DMS53 treated with DMSO at 0.1 percent for 48 hours (cell line): ENCODE measurements around the gene SIDT2.
"Not testable (repeated sequence)": the region's sequence is repeated elsewhere in the genome, so short reads cannot be mapped to it uniquely, and the experiment has no call there.

Source experiments
- DNase-seq: peaks from one replicate; lab custom pipeline; 2025; ENCODE audit not compliant: unreplicated experiment; lab: John Stamatoyannopoulos, UW

The SIDT2 gene

GRCh38 chr11:117202386-117203068 is 24.0 kb downstream of the SIDT2 start:
- DNase-seq, result no peak

DNA sequence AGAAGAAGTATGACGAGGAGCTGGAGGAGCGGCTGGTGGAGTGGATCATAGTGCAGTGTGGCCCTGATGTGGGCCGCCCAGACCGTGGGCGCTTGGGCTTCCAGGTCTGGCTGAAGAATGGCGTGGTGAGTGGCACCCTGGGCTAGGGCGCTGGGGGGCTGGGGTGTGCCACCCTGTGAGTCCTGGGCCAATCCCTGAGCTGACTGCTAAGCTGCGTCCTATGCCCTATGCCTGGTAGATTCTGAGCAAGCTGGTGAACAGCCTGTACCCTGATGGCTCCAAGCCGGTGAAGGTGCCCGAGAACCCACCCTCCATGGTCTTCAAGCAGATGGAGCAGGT is 24.5 kb downstream of the SIDT2 start:
- no peak for DNase-seq

- no peak for DNase-seq
These were observed 25.9 kb downstream of the SIDT2 start for GRCh38 chr11:117204283-117205080.

DNA sequence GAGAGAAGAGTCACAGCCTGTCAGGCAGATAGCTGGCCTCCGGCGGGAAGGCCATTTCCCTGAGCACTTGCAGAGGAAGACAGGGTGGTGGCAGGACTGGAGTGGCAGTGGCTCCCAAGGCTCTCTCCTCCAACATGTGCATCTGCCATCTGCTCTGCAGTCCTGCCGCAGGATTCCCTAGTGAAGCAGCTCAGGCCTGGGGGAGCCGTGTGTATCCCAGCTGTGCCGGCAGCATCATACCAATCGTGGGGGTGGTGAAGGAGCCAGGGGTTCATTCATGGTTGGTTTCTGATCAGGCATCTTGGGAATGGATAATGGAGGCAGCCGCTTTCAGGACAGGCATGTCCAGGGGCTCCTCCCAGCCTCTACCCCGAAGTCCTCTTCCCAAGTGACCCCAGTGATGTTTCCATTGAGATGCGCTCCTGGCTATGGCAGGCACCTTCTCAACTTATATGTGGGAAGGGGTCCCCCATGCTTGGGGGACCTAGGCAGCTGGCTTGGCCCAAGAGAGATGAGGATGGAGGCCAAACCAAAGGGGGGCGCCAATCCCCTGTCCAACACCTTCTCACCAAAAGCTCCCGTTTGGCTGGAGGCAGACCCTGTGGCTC is 26.8 kb downstream of the SIDT2 start:
- DNase-seq, result no peak

GRCh38 chr11:117206111-117206510 is 27.6 kb downstream of the SIDT2 start:
- DNase-seq, result not testable (repeated sequence)

DNA sequence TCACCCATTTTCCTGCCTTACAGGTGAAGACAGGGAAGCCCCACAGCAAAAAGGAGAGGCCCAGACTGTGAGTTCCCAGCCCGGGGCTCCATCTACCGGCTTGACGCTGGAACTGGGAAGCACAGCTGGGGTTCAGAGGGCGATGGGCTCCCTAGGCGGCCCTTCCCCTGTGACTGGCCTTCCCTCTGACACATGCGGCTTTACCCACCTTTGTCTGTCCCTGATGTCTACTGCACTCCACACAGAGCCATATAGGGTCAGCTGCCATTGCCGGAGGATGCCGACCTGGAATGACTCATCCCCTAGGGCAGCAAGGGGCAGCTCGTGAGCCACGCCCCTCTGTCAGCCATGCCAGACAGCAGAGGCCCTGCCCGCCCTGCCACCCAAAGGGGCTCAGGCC is 28.3 kb downstream of the SIDT2 start:
- not testable (repeated sequence) for DNase-seq

- DNase-seq, result not testable (repeated sequence)
These were observed 28.9 kb downstream of the SIDT2 start for GRCh38 chr11:117207481-117207880.

- not testable (repeated sequence) for DNase-seq
These were observed 30.2 kb downstream of the SIDT2 start for GRCh38 chr11:117208710-117209109.

DNA sequence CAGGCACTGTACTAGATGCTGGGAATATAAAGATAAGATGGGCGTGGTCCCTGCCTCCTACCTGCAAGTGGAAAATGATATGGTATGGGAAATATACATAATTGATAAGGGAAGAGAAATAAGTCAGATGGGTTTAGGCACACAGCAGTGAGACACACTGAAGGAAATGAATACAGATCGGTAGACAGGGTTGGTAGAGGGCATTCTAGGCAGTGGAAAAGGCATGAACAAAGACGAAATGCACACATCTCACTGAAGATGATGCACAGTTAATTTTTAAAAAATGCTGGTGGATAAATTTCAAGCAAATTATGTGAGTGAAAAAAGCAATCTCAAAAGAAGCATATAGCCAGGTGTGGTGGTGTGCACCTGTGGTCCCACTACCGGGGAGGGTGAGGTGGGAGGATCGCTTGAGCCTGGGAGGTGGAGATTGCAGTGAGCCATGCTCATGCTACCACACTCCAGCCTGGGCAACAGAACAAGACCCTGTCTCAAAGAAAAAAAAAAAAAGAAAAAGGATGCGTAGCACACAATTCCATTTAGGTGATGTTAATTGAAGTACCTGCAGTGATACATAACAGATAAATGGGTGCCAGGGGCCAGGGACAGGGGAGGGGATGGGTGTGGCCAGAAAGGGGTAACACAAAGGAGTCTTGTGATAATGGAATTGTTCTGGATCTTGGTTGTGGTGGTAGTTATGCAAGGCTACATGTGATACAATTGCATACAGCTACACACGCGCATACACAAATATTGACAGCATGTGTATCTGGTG is 31.0 kb downstream of the SIDT2 start:
- not testable (repeated sequence) for DNase-seq

GRCh38 chr11:117210620-117211019 is 32.1 kb downstream of the SIDT2 start:
- DNase-seq, result no peak

- no peak for DNase-seq
These were observed 34.3 kb downstream of the SIDT2 start for GRCh38 chr11:117212697-117213355.

GRCh38 chr11:117214404-117215110 is 36.0 kb downstream of the SIDT2 start:
- no peak for DNase-seq

- DNase-seq, result no peak
These were observed 38.9 kb downstream of the SIDT2 start for GRCh38 chr11:117217141-117218084.

DNA sequence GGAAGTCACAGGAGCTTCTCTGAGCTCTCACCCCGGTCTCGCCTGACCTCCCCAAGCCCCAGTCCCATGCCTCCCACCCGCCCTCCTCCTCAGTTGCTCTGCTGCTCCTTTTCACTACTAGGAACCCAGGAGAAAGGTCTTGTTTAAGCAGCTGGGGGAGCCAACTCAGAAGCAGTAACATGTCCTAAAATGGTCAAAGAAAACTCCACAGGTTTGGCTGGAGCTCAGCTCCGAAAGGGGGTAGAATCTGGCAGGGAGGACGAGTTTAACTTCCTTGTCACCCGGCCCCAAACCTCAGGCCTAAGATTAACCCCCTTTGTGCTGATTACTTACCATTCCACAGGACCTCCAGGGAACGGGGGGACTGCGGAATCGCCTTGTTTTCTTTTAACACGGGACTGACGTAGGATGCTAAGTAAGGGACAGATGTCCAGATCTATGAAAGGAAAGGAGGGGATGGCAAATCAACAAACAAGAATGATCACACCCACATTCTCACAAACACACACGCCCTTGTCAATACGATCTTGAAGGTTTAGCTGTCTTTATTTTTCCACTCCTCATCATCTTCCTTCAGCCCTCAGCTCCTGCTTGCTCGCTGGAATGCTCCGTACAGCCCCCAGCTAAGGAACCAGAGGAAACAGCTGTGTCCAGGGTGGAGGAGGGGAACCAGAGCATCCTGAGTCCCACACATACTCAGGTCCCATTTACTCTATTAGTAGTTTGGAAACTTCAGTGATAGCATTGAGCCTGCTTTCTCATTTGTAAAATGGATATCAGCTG is 39.8 kb downstream of the SIDT2 start:
- no peak for DNase-seq

GRCh38 chr11:117219001-117219400 is 40.5 kb downstream of the SIDT2 start:
- DNase-seq, result no peak

DNA sequence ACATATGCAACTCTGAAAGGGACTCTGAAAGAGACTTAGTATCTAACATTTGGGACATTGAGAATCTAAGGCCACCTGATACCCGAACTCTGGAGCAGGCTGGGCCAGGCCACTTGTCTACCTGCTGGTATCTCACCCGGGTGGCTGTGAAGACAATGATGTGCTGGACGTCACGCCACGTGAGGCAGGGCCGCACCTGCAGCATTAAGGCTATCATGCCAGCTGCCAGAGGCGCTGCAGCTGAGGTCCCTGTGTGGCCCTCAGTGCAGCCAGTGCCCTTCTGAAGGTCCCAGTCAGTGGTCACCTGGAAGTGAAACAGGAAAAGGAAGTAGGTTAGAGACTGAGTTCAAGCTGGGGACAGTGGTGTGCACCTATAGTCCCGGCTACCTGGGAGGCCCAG is 40.9 kb downstream of the SIDT2 start:
- DNase-seq, result no peak

- DNase-seq, result no peak
These were observed 41.5 kb downstream of the SIDT2 start for GRCh38 chr11:117219995-117220394.

DNA sequence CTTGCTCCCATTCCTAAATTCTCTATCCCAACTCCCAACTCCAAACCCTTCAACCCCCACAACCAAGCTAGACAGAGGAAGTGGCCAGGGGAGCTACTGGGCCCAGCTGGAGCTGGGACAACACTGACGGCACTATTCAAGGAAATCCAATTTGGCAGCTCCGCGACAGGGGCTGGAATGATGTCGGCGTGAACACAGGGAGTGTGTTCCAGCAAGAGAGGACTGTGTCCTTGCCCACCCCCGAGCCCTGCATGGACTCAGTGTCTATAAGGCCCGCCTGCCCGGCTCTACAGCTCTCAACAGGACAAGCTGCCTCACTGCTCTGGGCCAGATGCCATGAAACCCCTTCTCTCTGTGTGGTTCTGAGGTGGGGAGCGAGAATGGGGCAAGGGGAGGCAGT is 42.0 kb downstream of the SIDT2 start:
- no peak for DNase-seq
